Neural cell (in vitro differentiated cells): ENCODE measurements around the gene AKAP5. TPM values are rescaled to one million over a fixed set of nuclear protein-coding genes. Genes with fewer than 3 reads are reported as not detected.

Source experiments
- H2AFZ ChIP-seq: fragments of 200-600, 300-800 bp; sonication (generic), shearing (Covaris generic); 2 replicates; pipeline ENCODE4 v1.6.0; 2014; ENCODE audit warnings: low read depth, mild to moderate bottlenecking, antibody characterized with exemption, low read length, moderate library complexity
- H3F3A ChIP-seq: fragments of 200-600 bp; shearing (Covaris generic); 2 replicates; pipeline ENCODE4 v1.6.1; 2016; ENCODE audit warnings: mild to moderate bottlenecking, moderate library complexity, mixed read lengths, antibody characterized with exemption, low read length; ENCODE audit not compliant: insufficient read depth, poor library complexity, severe bottlenecking
- H3K27ac ChIP-seq: fragments of 200-600, 300-800 bp; sonication (generic), shearing (Covaris generic); 2 replicates; pipeline ENCODE4 v1.5.1; 2014; ENCODE audit warnings: mild to moderate bottlenecking, low read length, moderate library complexity
- H3K27me3 ChIP-seq: fragments of 300-800, 200-600 bp; sonication (generic), shearing (Covaris generic); 2 replicates; pipeline ENCODE4 v1.6.0; 2014; ENCODE audit warnings: mild to moderate bottlenecking, low read depth, low read length, moderate library complexity; ENCODE audit not compliant: insufficient read depth
- H3K36me3 ChIP-seq: fragments of 300-800, 200-600 bp; sonication (generic), shearing (Covaris generic); 2 replicates; pipeline ENCODE4 v1.5.1; 2014; ENCODE audit warnings: mild to moderate bottlenecking, antibody characterized with exemption, low read length, moderate library complexity; ENCODE audit not compliant: insufficient read depth
- H3K4me2 ChIP-seq: fragments of 300-800, 200-600 bp; sonication (generic), shearing (Covaris generic); 2 replicates; pipeline ENCODE4 v1.6.0; 2014; ENCODE audit warnings: mild to moderate bottlenecking, low read length
- H3K4me3 ChIP-seq: fragments of 300-800, 200-600 bp; sonication (generic), shearing (Covaris generic); 2 replicates; pipeline ENCODE4 v1.5.1; 2014; ENCODE audit warnings: mild to moderate bottlenecking, low read length, moderate library complexity
- H3K79me2 ChIP-seq: fragments of 200-600 bp; shearing (Covaris generic); replicated peaks from 2 replicates; pipeline ENCODE4 v1.6.0; 2014; ENCODE audit warnings: mild to moderate bottlenecking, low read length, moderate library complexity; ENCODE audit not compliant: insufficient read depth
- H3K9ac ChIP-seq: fragments of 300-800, 200-600 bp; sonication (generic), shearing (Covaris generic); 2 replicates; pipeline ENCODE4 v1.6.1; 2016; ENCODE audit warnings: mild to moderate bottlenecking, low read length, mixed read lengths
- H3K9me2 ChIP-seq: fragments of 200-600 bp; shearing (Covaris generic); 2 replicates; pipeline ENCODE4 v1.6.1; 2016; ENCODE audit warnings: mild to moderate bottlenecking, low read length, mixed read lengths; ENCODE audit not compliant: insufficient read depth
- H3K9me3 ChIP-seq: fragments of 200-600, 300-800 bp; sonication (generic), shearing (Covaris generic); 2 replicates; pipeline ENCODE4 v1.6.1; 2016; ENCODE audit warnings: mild to moderate bottlenecking, mixed run types, low read length, moderate library complexity, mixed read lengths
- H4K20me1 ChIP-seq: fragments of 200-600 bp; shearing (Covaris generic); 2 replicates; pipeline ENCODE4 v1.6.1; 2016; ENCODE audit warnings: mild to moderate bottlenecking, mixed run types; ENCODE audit not compliant: insufficient read depth
- CTCF ChIP-seq: fragments of 450-650 bp; IDR thresholded peaks from 2 replicates; pipeline ENCODE4 v1.5.1; 2014; ENCODE audit warnings: antibody characterized with exemption, mild to moderate bottlenecking, moderate library complexity; ENCODE audit not compliant: poor library complexity, severe bottlenecking
- EP300 ChIP-seq: fragments of 450-650 bp; conservative IDR thresholded peaks from 2 replicates; pipeline ENCODE4 v1.6.1; 2014; ENCODE audit warnings: antibody characterized with exemption, mild to moderate bottlenecking, moderate library complexity; ENCODE audit not compliant: poor library complexity, severe bottlenecking
- EZH2 ChIP-seq: fragments of 200-600, 300-800 bp; shearing (Covaris generic), sonication (generic); IDR thresholded peaks from 2 replicates; pipeline ENCODE4 v1.6.1; 2014; ENCODE audit warnings: antibody characterized with exemption, low read length, borderline replicate concordance, mild to moderate bottlenecking; ENCODE audit not compliant: insufficient read depth, poor library complexity, severe bottlenecking
- MXI1 ChIP-seq: fragments of 450-650 bp; conservative IDR thresholded peaks from 2 replicates; pipeline ENCODE4 v1.6.1; 2014; ENCODE audit warnings: antibody characterized with exemption, mild to moderate bottlenecking; ENCODE audit not compliant: poor library complexity, severe bottlenecking
- POLR2AphosphoS5 ChIP-seq: IDR thresholded peaks from 2 replicates; pipeline ENCODE4 v1.6.1; 2012
- RAD21 ChIP-seq: fragments of 450-650 bp; conservative IDR thresholded peaks from 2 replicates; pipeline ENCODE4 v1.6.1; 2014; ENCODE audit warnings: antibody characterized with exemption, mild to moderate bottlenecking, moderate library complexity
- REST ChIP-seq: IDR thresholded peaks from 2 replicates; pipeline ENCODE4 v1.6.1; 2012; ENCODE audit warnings: borderline replicate concordance
- SMC3 ChIP-seq: fragments of 450-650 bp; conservative IDR thresholded peaks from 2 replicates; pipeline ENCODE4 v1.6.1; 2014; ENCODE audit warnings: antibody characterized with exemption, mild to moderate bottlenecking, moderate library complexity; ENCODE audit not compliant: poor library complexity
- TAF1 ChIP-seq: IDR thresholded peaks from 2 replicates; pipeline ENCODE4 v1.6.1; 2012; ENCODE audit warnings: low read depth
- polyA plus RNA-seq: library from polyadenylated mRNA; depleted of rRNA; stranded (reverse); fragments of >200 nt; gene quantifications from 2 replicates; pipeline ENCODE4 v1.2.3, GENCODE V29; 2014

The AKAP5 gene
- polyA plus RNA-seq, 1 donor from 2014 or later, result 1.8 TPM

- Histone ChIP-seq H3K36me3 (no peaks in the 10 kb centered on the region), H3K4me3 (no peak overlapping the region), H3K27me3 (no peaks in the 10 kb centered on the region), H3K9me3 (no peaks in the 10 kb centered on the region), H3K79me2 (peaks cover 76% of the 10 kb centered on the region), H4K20me1 (no peaks in the 10 kb centered on the region), H3K4me2 (no peak overlapping the region), H3K9ac (no peak overlapping the region), H3K27ac (no peak overlapping the region), H2AFZ (no peak overlapping the region), H3K9me2 (no peaks in the 10 kb centered on the region), H3F3A (no peaks in the 10 kb centered on the region)
- TF ChIP-seq REST (no peak), MXI1 (peak; percentile 19), SMC3 (peak; percentile 78), EZH2 (no peak), TAF1 (no peak), RAD21 (peak; percentile 65), EP300 (no peak), CTCF (peak; percentile 79), POLR2AphosphoS5 (no peak)
Observed at GRCh38 chr14:64510825-64511671, 45.7 kb downstream of the AKAP5 start.

GRCh38 chr14:64513271-64513670 lies 48.0 kb downstream of the AKAP5 start:
- H3K27me3 ChIP-seq, result no peaks in the 10 kb centered on the region
- H3K9ac ChIP-seq, result no peak overlapping the region
- no peak overlapping the region for H3K4me2 ChIP-seq
- H3K9me3 ChIP-seq, result no peaks in the 10 kb centered on the region
- no peaks in the 10 kb centered on the region for H3F3A ChIP-seq
- H3K36me3 ChIP-seq, result no peaks in the 10 kb centered on the region
- TF ChIP-seq RAD21 (no peak), REST (no peak), SMC3 (no peak), CTCF (no peak)
- H3K79me2 ChIP-seq, result peaks cover 63% of the 10 kb centered on the region
- H3K27ac ChIP-seq, result no peak overlapping the region
- H3K4me3 ChIP-seq, result no peak overlapping the region
- H2AFZ ChIP-seq, result no peak overlapping the region
- H3K9me2 ChIP-seq, result no peaks in the 10 kb centered on the region
- no peaks in the 10 kb centered on the region for H4K20me1 ChIP-seq
